ENCODE measurements around the gene LRRTM4. TPM values are rescaled to one million over a fixed set of nuclear protein-coding genes. Genes with fewer than 3 reads are reported as not detected.

LRRTM4 gene
- total and polyA plus RNA-seq, 2 of the 13 experiments (the other 11 are each of a cell fraction or from before 2014, with no cell fraction given) = 1.2 TPM

DNA sequence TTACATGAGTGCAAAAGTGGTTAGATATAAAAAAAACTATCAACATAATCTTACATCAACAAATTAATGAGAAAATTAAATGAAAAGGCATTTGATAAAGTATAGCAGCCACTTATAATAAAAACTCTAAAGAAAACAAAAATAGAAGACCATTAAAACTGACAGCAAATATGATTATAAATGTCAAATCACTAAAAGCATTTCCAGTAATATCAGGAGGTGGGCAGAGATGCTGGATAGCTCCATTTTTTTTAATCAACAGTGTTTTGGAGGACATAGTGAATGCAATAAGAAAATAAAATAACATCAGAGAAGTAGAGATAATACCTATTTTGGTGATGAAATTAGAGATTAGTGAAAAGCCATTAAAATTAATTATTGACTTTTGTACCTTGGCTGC is 173.4 kb downstream of the LRRTM4 start:
- intact Hi-C loops (cut with micrococcal nuclease; ENCODE audit: unreplicated experiment) = no loop called here
- FAIRE-seq = no peak
- POLR2A ChIA-PET = no interaction called here

DNA sequence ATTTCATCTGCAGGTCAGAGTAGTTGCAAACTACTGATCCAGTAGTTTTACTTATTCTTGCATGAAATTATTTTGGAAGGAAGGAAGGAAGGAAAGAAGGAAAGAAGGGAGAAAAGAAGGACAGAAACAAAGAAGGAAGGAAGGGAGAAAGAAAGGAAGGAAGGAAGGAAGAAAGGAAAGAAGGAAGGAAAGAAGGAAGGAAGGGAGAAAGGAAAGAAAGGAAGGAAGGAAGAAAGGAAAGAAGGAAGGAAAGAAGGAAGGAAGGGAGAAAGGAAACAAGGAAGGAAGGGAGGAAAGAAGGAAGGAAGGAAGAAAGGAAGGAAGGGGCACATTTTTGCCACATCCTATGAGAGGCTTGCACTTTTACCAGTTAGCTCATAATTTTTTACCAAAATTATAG is 186.2 kb downstream of the LRRTM4 start:
- FAIRE-seq (no peak), DNase-seq (ENCODE audit: low spot score) (no peak), ATAC-seq (no peak)
- intact Hi-C loops (cut with micrococcal nuclease; ENCODE audit: unreplicated experiment) = no loop called here
- no peak overlapping the region for H3K9ac ChIP-seq (ENCODE audit: insufficient read depth, low read depth, low read length)
- H3K27me3 ChIP-seq (ENCODE audit: control insufficient read depth in 1 of 2, insufficient read depth in 2 of 2, low read length in 2 of 2) = no peaks in the 10 kb centered on the region
- no TSS peak for BruUV-seq (replicated peaks)
- CTCF ChIA-PET (ENCODE audit: low intra/inter-chr PET ratio, low total read pairs) = no interaction called here
- no peaks in the 10 kb centered on the region for H3K4me1 ChIP-seq (ENCODE audit: insufficient read depth, low read length)
- no peak overlapping the region for H3K4me2 ChIP-seq (ENCODE audit: low read depth, low read length)
- H3K27ac ChIP-seq (ENCODE audit: extremely low read length, insufficient read depth, low read length) = no peak overlapping the region
- no peak overlapping the region for H3K4me3 ChIP-seq (replicated peaks in 1 of 3; ENCODE audit: insufficient read depth in 1 of 3, low read depth in 2 of 3, low read length in 3 of 3)
- POLR2A ChIA-PET = no interaction called here
- no peaks in the 10 kb centered on the region for H3K79me2 ChIP-seq (ENCODE audit: insufficient read depth, low read length)
- H2AFZ ChIP-seq (ENCODE audit: low read length) = no peak overlapping the region
- no peaks in the 10 kb centered on the region for H3K36me3 ChIP-seq (replicated peaks in 1 of 2; ENCODE audit: control insufficient read depth in 1 of 2, insufficient read depth in 2 of 2, low read length in 2 of 2)
- in situ Hi-C loops (cut with HindIII; ENCODE audit: extremely low pct_ligation_motif_present, low pct_unique_long_range_greater_than_20kb) = no loop called here
- no peaks in the 10 kb centered on the region for H4K20me1 ChIP-seq (ENCODE audit: insufficient read depth, low read length)
- H3K9me3 ChIP-seq (ENCODE audit: low read length) = peaks cover 26% of the 10 kb centered on the region
- TF ChIP-seq, protein P1, sequence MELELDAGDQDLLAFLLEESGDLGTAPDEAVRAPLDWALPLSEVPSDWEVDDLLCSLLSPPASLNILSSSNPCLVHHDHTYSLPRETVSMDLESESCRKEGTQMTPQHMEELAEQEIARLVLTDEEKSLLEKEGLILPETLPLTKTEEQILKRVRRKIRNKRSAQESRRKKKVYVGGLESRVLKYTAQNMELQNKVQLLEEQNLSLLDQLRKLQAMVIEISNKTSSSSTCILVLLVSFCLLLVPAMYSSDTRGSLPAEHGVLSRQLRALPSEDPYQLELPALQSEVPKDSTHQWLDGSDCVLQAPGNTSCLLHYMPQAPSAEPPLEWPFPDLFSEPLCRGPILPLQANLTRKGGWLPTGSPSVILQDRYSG (CRISPR knock-in tag; IDR thresholded peaks at IDR 0.05) = no peak
- TF ChIP-seq ATM (IDR thresholded peaks at IDR 0.05; ENCODE audit: borderline replicate concordance) = peak; percentile 60; the same call in 1 of the 2 replicates
- TF ChIP-seq LCORL (IDR thresholded peaks at IDR 0.05) = peak; percentile 48; the same call in 1 of the 2 replicates
- no peak for TF ChIP-seq LCORL (CRISPR knock-in tag; IDR thresholded peaks at IDR 0.05)
- no peak for TF ChIP-seq ZNF674 (CRISPR knock-in tag; IDR thresholded peaks at IDR 0.05; ENCODE audit: low read depth)
- TF ChIP-seq FOXA1 (IDR thresholded peaks at IDR 0.05) = 0 out of 2 replicates have a peak, but pooled peaks have one; percentile 26
- no peak for TF ChIP-seq FOXA1 (CRISPR knock-in tag; IDR thresholded peaks at IDR 0.05)
- 0 out of 2 replicates have a peak, but pooled peaks have one; percentile 85 for TF ChIP-seq NONO (IDR thresholded peaks at IDR 0.05)
- no peak for TF ChIP-seq NONO (CRISPR knock-in tag; conservative IDR thresholded peaks at IDR 0.05)
- TF ChIP-seq IKZF1 (IDR thresholded peaks at IDR 0.05) = 0 out of 2 replicates have a peak, but pooled peaks have one; percentile 72
- no peak for TF ChIP-seq PCBP2 (optimal IDR thresholded peaks at IDR 0.05; ENCODE audit: low read depth, low read length, poor library complexity, severe bottlenecking)
- 0 out of 2 replicates have a peak, but pooled peaks have one; percentile 16 for TF ChIP-seq FOXP1 (IDR thresholded peaks at IDR 0.05)
- no peak for TF ChIP-seq FOXP1 (CRISPR knock-in tag; IDR thresholded peaks at IDR 0.05)
- TF ChIP-seq ATF7 (IDR thresholded peaks at IDR 0.05) = 0 out of 2 replicates have a peak, but pooled peaks have one; percentile 7
- no peak for TF ChIP-seq ATF7 (CRISPR knock-in tag; IDR thresholded peaks at IDR 0.05)

More for the DNA sequence above, 173.4 kb downstream of the LRRTM4 start:
- Histone ChIP-seq H3K27me3 (ENCODE audit: control insufficient read depth in 1 of 2, insufficient read depth in 2 of 2, low read length in 2 of 2) (no peaks in the 10 kb centered on the region), H3K4me3 (replicated peaks in 1 of 3; ENCODE audit: insufficient read depth in 1 of 3, low read depth in 2 of 3, low read length in 3 of 3) (no peak overlapping the region), H4K20me1 (ENCODE audit: insufficient read depth, low read length) (no peaks in the 10 kb centered on the region), H3K36me3 (replicated peaks in 1 of 2; ENCODE audit: control insufficient read depth in 1 of 2, insufficient read depth in 2 of 2, low read length in 2 of 2) (no peaks in the 10 kb centered on the region), H2AFZ (ENCODE audit: low read length) (no peak overlapping the region), H3K79me2 (ENCODE audit: insufficient read depth, low read length) (no peaks in the 10 kb centered on the region), H3K9me3 (ENCODE audit: low read length) (no peaks in the 10 kb centered on the region), H3K4me2 (ENCODE audit: low read depth, low read length) (no peak overlapping the region), H3K27ac (ENCODE audit: extremely low read length, insufficient read depth, low read length) (no peak overlapping the region), H3K9ac (ENCODE audit: insufficient read depth, low read depth, low read length) (no peak overlapping the region), H3K4me1 (ENCODE audit: insufficient read depth, low read length) (no peaks in the 10 kb centered on the region)
- in situ Hi-C loops (cut with HindIII; ENCODE audit: extremely low pct_ligation_motif_present, low pct_unique_long_range_greater_than_20kb) = no loop called here
- DNase-seq (ENCODE audit: low spot score) = no peak
- TF ChIP-seq ZNF383 (CRISPR knock-in tag; IDR thresholded peaks at IDR 0.05; ENCODE audit: borderline replicate concordance) (no peak), KDM5A (IDR thresholded peaks at IDR 0.05; ENCODE audit: borderline replicate concordance, low read length) (no peak), ISL2 (CRISPR knock-in tag; IDR thresholded peaks at IDR 0.05) (no peak), SRSF9 (IDR thresholded peaks at IDR 0.05; ENCODE audit: borderline replicate concordance, insufficient read depth, low read depth, low read length, poor library complexity, severe bottlenecking) (peak; percentile 11), ATM (IDR thresholded peaks at IDR 0.05; ENCODE audit: borderline replicate concordance) (no peak), ISX (CRISPR knock-in tag; conservative IDR thresholded peaks at IDR 0.05) (no peak), HES4 (CRISPR knock-in tag; IDR thresholded peaks at IDR 0.05; ENCODE audit: borderline replicate concordance) (no peak)
- TF ChIP-seq, protein P2, sequence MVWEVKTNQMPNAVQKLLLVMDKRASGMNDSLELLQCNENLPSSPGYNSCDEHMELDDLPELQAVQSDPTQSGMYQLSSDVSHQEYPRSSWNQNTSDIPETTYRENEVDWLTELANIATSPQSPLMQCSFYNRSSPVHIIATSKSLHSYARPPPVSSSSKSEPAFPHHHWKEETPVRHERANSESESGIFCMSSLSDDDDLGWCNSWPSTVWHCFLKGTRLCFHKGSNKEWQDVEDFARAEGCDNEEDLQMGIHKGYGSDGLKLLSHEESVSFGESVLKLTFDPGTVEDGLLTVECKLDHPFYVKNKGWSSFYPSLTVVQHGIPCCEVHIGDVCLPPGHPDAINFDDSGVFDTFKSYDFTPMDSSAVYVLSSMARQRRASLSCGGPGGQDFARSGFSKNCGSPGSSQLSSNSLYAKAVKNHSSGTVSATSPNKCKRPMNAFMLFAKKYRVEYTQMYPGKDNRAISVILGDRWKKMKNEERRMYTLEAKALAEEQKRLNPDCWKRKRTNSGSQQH (CRISPR knock-in tag; IDR thresholded peaks at IDR 0.05; ENCODE audit: low read depth) = no peak
- ATAC-seq = no peak
- CTCF ChIA-PET (ENCODE audit: low intra/inter-chr PET ratio, low total read pairs) = no interaction called here
- no TSS peak for BruUV-seq (replicated peaks)
